ENCODE data around the gene SHOC2.

SHOC2 gene

GRCh38 chr10:110885932-110886674, 33.3 kb upstream of the SHOC2 start:
- Histone ChIP-seq H3K27ac (ENCODE audit: low read depth, low read length) (no peak overlapping the region), H3K4me3 (ENCODE audit: low read length) (no peak overlapping the region), H3K4me1 (ENCODE audit: control insufficient read depth, low read length) (no peaks in the 10 kb centered on the region; the same call in 1 of the 2 replicates), H3K4me2 (ENCODE audit: low read length) (no peak overlapping the region), H3K9me2 (replicated peaks; ENCODE audit: control insufficient read depth, low read length) (no peaks in the 10 kb centered on the region), H3K27me3 (ENCODE audit: control insufficient read depth, low read length) (no peaks in the 10 kb centered on the region), H4K20me1 (ENCODE audit: control insufficient read depth, insufficient read depth, low read depth, low read length) (no peaks in the 10 kb centered on the region), H3F3A (ENCODE audit: control insufficient read depth, insufficient read depth) (peaks cover 7% of the 10 kb centered on the region; the same call in 1 of the 2 replicates), H3K36me3 (ENCODE audit: control insufficient read depth, low read length) (peaks cover 84% of the 10 kb centered on the region), H3K9me3 (ENCODE audit: control insufficient read depth, insufficient read depth, low read length) (no peaks in the 10 kb centered on the region), H3K79me2 (ENCODE audit: control insufficient read depth, low read length) (no peaks in the 10 kb centered on the region)
- TF ChIP-seq EZH2phosphoT487 (IDR thresholded peaks at IDR 0.05; ENCODE audit: borderline replicate concordance, low read length) = no peak
- TF ChIP-seq CTCF (IDR thresholded peaks at IDR 0.05; ENCODE audit: low read depth, low read length, poor library complexity, severe bottlenecking) = no peak

- no peaks in the 10 kb centered on the region for H4K20me1 ChIP-seq (ENCODE audit: control insufficient read depth, insufficient read depth, low read depth, low read length)
- no peak for TF ChIP-seq EZH2phosphoT487 (IDR thresholded peaks at IDR 0.05; ENCODE audit: borderline replicate concordance, low read length)
- TF ChIP-seq CTCF (IDR thresholded peaks at IDR 0.05; ENCODE audit: low read depth, low read length, poor library complexity, severe bottlenecking) = no peak
Measured at GRCh38 chr10:110887560-110887959, 31.8 kb upstream of the SHOC2 start.

GRCh38 chr10:110892602-110893288, 26.7 kb upstream of the SHOC2 start:
- Histone ChIP-seq H3K9me2 (replicated peaks; ENCODE audit: control insufficient read depth, low read length) (no peaks in the 10 kb centered on the region), H3F3A (ENCODE audit: control insufficient read depth, insufficient read depth) (peaks cover 17% of the 10 kb centered on the region; the same call in 1 of the 2 replicates), H4K20me1 (ENCODE audit: control insufficient read depth, insufficient read depth, low read depth, low read length) (no peaks in the 10 kb centered on the region; the same call in 1 of the 2 replicates), H3K4me1 (ENCODE audit: control insufficient read depth, low read length) (peaks cover 10% of the 10 kb centered on the region), H3K4me3 (ENCODE audit: low read length) (no peak overlapping the region), H3K9me3 (ENCODE audit: control insufficient read depth, insufficient read depth, low read length) (no peaks in the 10 kb centered on the region), H3K27ac (ENCODE audit: low read depth, low read length) (no peak overlapping the region), H3K79me2 (ENCODE audit: control insufficient read depth, low read length) (no peaks in the 10 kb centered on the region), H3K36me3 (ENCODE audit: control insufficient read depth, low read length) (peaks cover 76% of the 10 kb centered on the region), H3K27me3 (ENCODE audit: control insufficient read depth, low read length) (no peaks in the 10 kb centered on the region), H3K4me2 (ENCODE audit: low read length) (no peak overlapping the region)
- TF ChIP-seq EZH2phosphoT487 (IDR thresholded peaks at IDR 0.05; ENCODE audit: borderline replicate concordance, low read length) (no peak), CTCF (IDR thresholded peaks at IDR 0.05; ENCODE audit: low read depth, low read length, poor library complexity, severe bottlenecking) (no peak)

More at GRCh38 chr10:110887560-110887959, 31.8 kb upstream of the SHOC2 start:
- Histone ChIP-seq H3K27ac (ENCODE audit: low read depth, low read length) (no peak overlapping the region), H3K4me2 (ENCODE audit: low read length) (no peak overlapping the region), H3F3A (ENCODE audit: control insufficient read depth, insufficient read depth) (peaks cover 12% of the 10 kb centered on the region; the same call in 1 of the 2 replicates), H3K79me2 (ENCODE audit: control insufficient read depth, low read length) (no peaks in the 10 kb centered on the region), H3K9me3 (ENCODE audit: control insufficient read depth, insufficient read depth, low read length) (no peaks in the 10 kb centered on the region), H3K4me3 (ENCODE audit: low read length) (no peak overlapping the region), H3K9me2 (replicated peaks; ENCODE audit: control insufficient read depth, low read length) (no peaks in the 10 kb centered on the region), H3K27me3 (ENCODE audit: control insufficient read depth, low read length) (no peaks in the 10 kb centered on the region), H3K4me1 (ENCODE audit: control insufficient read depth, low read length) (no peaks in the 10 kb centered on the region), H3K36me3 (ENCODE audit: control insufficient read depth, low read length) (peaks cover 77% of the 10 kb centered on the region)
